HAP-1 (cell line): ENCODE results near the gene NTRK2.

Experiments
- DNase-seq, 2 experiments: peaks; one replicate each; pipeline ENCODE4 v3.0.0-alpha.2; 2016 to 2020; ENCODE audit warnings: low spot score in 2 of 2
- H3K27me3 ChIP-seq: fragments of 250-450 bp; sonication (Bioruptor Pico); 2 replicates; pipeline ENCODE4 v1.5.1; 2020; ENCODE audit warnings: low read depth, mild to moderate bottlenecking, moderate library complexity
- H3K36me3 ChIP-seq: fragments of 250-450 bp; sonication (Bioruptor Pico); replicated peaks from 2 replicates; pipeline ENCODE4 v1.5.1; 2020; ENCODE audit warnings: mild to moderate bottlenecking
- H3K4me1 ChIP-seq: fragments of 250-450 bp; sonication (Bioruptor Pico); 2 replicates; pipeline ENCODE4 v1.5.1; 2020; ENCODE audit warnings: mild to moderate bottlenecking
- H3K4me3 ChIP-seq: fragments of 250-450 bp; sonication (Bioruptor Pico); 2 replicates; pipeline ENCODE4 v1.5.1; 2020; ENCODE audit warnings: mild to moderate bottlenecking, moderate library complexity
- H3K9me3 ChIP-seq: fragments of 250-450 bp; sonication (Bioruptor Pico); 2 replicates; pipeline ENCODE4 v1.5.1; 2020; ENCODE audit warnings: mild to moderate bottlenecking, moderate library complexity
- in situ Hi-C: fragments of 300-500 bp; cut with MboI; formaldehyde crosslinking; loops from 3 replicates; pipeline ENCODE4 v1.14.3; 2020; ENCODE audit warnings: low sequenced_read_pairs, inconsistent platforms, mixed read lengths

NTRK2 gene

GRCh38 chr9:84829471-84829870 is 159.9 kb downstream of the NTRK2 start:
- Histone ChIP-seq H3K9me3 (no peaks in the 10 kb centered on the region), H3K27me3 (no peaks in the 10 kb centered on the region), H3K36me3 (no peaks in the 10 kb centered on the region), H3K4me3 (no peak overlapping the region), H3K4me1 (no peaks in the 10 kb centered on the region)
- DNase-seq, result no peak
- in situ Hi-C loops, result no loop called here

- no peaks in the 10 kb centered on the region for H3K27me3 ChIP-seq
These were observed 160.6 kb downstream of the NTRK2 start for GRCh38 chr9:84829997-84830696.

GRCh38 chr9:84831377-84831776 is 161.8 kb downstream of the NTRK2 start:
- no peaks in the 10 kb centered on the region for H3K36me3 ChIP-seq
- no peak overlapping the region for H3K4me3 ChIP-seq
- no peaks in the 10 kb centered on the region for H3K9me3 ChIP-seq
- no peaks in the 10 kb centered on the region for H3K27me3 ChIP-seq
- H3K4me1 ChIP-seq, result no peaks in the 10 kb centered on the region
- in situ Hi-C loops, result no loop called here
- no peak for DNase-seq

More at GRCh38 chr9:84829997-84830696, 160.6 kb downstream of the NTRK2 start:
- no peak overlapping the region for H3K4me3 ChIP-seq
- no peaks in the 10 kb centered on the region for H3K4me1 ChIP-seq
- in situ Hi-C loops, result no loop called here
- DNase-seq, result no peak
- H3K36me3 ChIP-seq, result no peaks in the 10 kb centered on the region
- no peaks in the 10 kb centered on the region for H3K9me3 ChIP-seq

- no peak overlapping the region for H3K4me3 ChIP-seq
- DNase-seq, result no peak
- no peaks in the 10 kb centered on the region for H3K4me1 ChIP-seq
- H3K36me3 ChIP-seq, result no peaks in the 10 kb centered on the region
- H3K9me3 ChIP-seq, result no peaks in the 10 kb centered on the region
- in situ Hi-C loops, result no loop called here
- no peaks in the 10 kb centered on the region for H3K27me3 ChIP-seq
These were observed 162.9 kb downstream of the NTRK2 start for GRCh38 chr9:84832453-84832852.

GRCh38 chr9:84834426-84834825 is 164.9 kb downstream of the NTRK2 start:
- in situ Hi-C loops, result no loop called here

GRCh38 chr9:84835745-84836144 is 166.2 kb downstream of the NTRK2 start:
- Histone ChIP-seq H3K4me1 (no peaks in the 10 kb centered on the region), H3K36me3 (no peaks in the 10 kb centered on the region), H3K27me3 (no peaks in the 10 kb centered on the region), H3K4me3 (no peak overlapping the region), H3K9me3 (no peaks in the 10 kb centered on the region)
- no peak for DNase-seq
- in situ Hi-C loops, result no loop called here

More at GRCh38 chr9:84834426-84834825, 164.9 kb downstream of the NTRK2 start:
- H3K27me3 ChIP-seq, result no peaks in the 10 kb centered on the region
- no peak overlapping the region for H3K4me3 ChIP-seq
- H3K4me1 ChIP-seq, result no peaks in the 10 kb centered on the region
- no peaks in the 10 kb centered on the region for H3K36me3 ChIP-seq
- no peak for DNase-seq
- H3K9me3 ChIP-seq, result no peaks in the 10 kb centered on the region

- H3K27me3 ChIP-seq, result no peaks in the 10 kb centered on the region
- DNase-seq, result no peak
- in situ Hi-C loops, result no loop called here
- no peaks in the 10 kb centered on the region for H3K36me3 ChIP-seq
- no peaks in the 10 kb centered on the region for H3K4me1 ChIP-seq
- H3K9me3 ChIP-seq, result no peaks in the 10 kb centered on the region
- no peak overlapping the region for H3K4me3 ChIP-seq
These were observed 169.3 kb downstream of the NTRK2 start for GRCh38 chr9:84838879-84839278.

GRCh38 chr9:84839541-84839940 is 170.0 kb downstream of the NTRK2 start:
- Histone ChIP-seq H3K27me3 (no peaks in the 10 kb centered on the region), H3K9me3 (no peaks in the 10 kb centered on the region), H3K4me1 (no peaks in the 10 kb centered on the region), H3K4me3 (no peak overlapping the region), H3K36me3 (no peaks in the 10 kb centered on the region)
- in situ Hi-C loops, result no loop called here
- DNase-seq, result peak in 1 of 2 experiments; percentile 57

GRCh38 chr9:84841931-84842330 is 172.4 kb downstream of the NTRK2 start:
- no peaks in the 10 kb centered on the region for H3K36me3 ChIP-seq
- no peak overlapping the region for H3K4me3 ChIP-seq
- no peaks in the 10 kb centered on the region for H3K9me3 ChIP-seq
- H3K4me1 ChIP-seq, result peaks cover 9% of the 10 kb centered on the region
- no peak for DNase-seq
- in situ Hi-C loops, result no loop called here
- H3K27me3 ChIP-seq, result no peaks in the 10 kb centered on the region

GRCh38 chr9:84843175-84843824 is 173.8 kb downstream of the NTRK2 start:
- in situ Hi-C loops, result no loop called here
- no peak overlapping the region for H3K4me3 ChIP-seq
- H3K4me1 ChIP-seq, result peaks cover 18% of the 10 kb centered on the region
- DNase-seq, result no peak
- H3K9me3 ChIP-seq, result no peaks in the 10 kb centered on the region
- H3K27me3 ChIP-seq, result no peaks in the 10 kb centered on the region
- H3K36me3 ChIP-seq, result no peaks in the 10 kb centered on the region

GRCh38 chr9:84845956-84846900 is 176.7 kb downstream of the NTRK2 start:
- no peaks in the 10 kb centered on the region for H3K27me3 ChIP-seq
- in situ Hi-C loops, result no loop called here
- peaks cover 22% of the 10 kb centered on the region for H3K4me1 ChIP-seq
- no peak overlapping the region for H3K4me3 ChIP-seq
- peak in 1 of 2 experiments; percentile 9 for DNase-seq
- no peaks in the 10 kb centered on the region for H3K36me3 ChIP-seq
- H3K9me3 ChIP-seq, result no peaks in the 10 kb centered on the region

GRCh38 chr9:84846906-84847305 is 177.4 kb downstream of the NTRK2 start:
- Histone ChIP-seq H3K27me3 (no peaks in the 10 kb centered on the region), H3K9me3 (no peaks in the 10 kb centered on the region), H3K4me1 (peaks cover 29% of the 10 kb centered on the region), H3K4me3 (no peak overlapping the region), H3K36me3 (no peaks in the 10 kb centered on the region)
- peak; percentile 72 to 99 for DNase-seq
- in situ Hi-C loops, result no loop called here

GRCh38 chr9:84849049-84849448 is 179.5 kb downstream of the NTRK2 start:
- H3K4me1 ChIP-seq, result peaks cover 33% of the 10 kb centered on the region
- in situ Hi-C loops, result no loop called here
- DNase-seq, result no peak
- H3K9me3 ChIP-seq, result no peaks in the 10 kb centered on the region
- H3K36me3 ChIP-seq, result no peaks in the 10 kb centered on the region
- H3K27me3 ChIP-seq, result no peaks in the 10 kb centered on the region
- H3K4me3 ChIP-seq, result no peak overlapping the region
